ENCODE data around the gene PLA2G6.
A peak's percentile ranks its signal among the peaks of the same experiment; 100 is the strongest.

GRCh38 chr22:38074181-38075104 is 107.2 kb downstream of the PLA2G6 start:
- TF ChIP-seq CTCF (conservative IDR thresholded peaks at IDR 0.05; ENCODE audit: low read depth, low read length), result peak; percentile 57
- TF ChIP-seq MAZ (IDR thresholded peaks at IDR 0.05; ENCODE audit: borderline replicate concordance, low read depth, low read length), result no peak
- no peak for TF ChIP-seq POLR2A (IDR thresholded peaks at IDR 0.05; ENCODE audit: low read depth, low read length)
- no peak for TF ChIP-seq USF2 (IDR thresholded peaks at IDR 0.05; ENCODE audit: low read depth, low read length)
- TF ChIP-seq CEBPB (IDR thresholded peaks at IDR 0.05; ENCODE audit: low read depth, low read length), result no peak
- TF ChIP-seq SMC3 (IDR thresholded peaks at IDR 0.05; ENCODE audit: low read depth, low read length), result peak; percentile 59
- TF ChIP-seq RAD21 (IDR thresholded peaks at IDR 0.05; ENCODE audit: low read length), result peak; percentile 61
- no peak for TF ChIP-seq RCOR1 (IDR thresholded peaks at IDR 0.05; ENCODE audit: insufficient replicate concordance, low read length)
- no peak for TF ChIP-seq BHLHE40 (IDR thresholded peaks at IDR 0.05; ENCODE audit: low read depth, low read length)

Measured in IMR-90 (cell line).